ENCODE data around the gene ZC3H12C.

DNA sequence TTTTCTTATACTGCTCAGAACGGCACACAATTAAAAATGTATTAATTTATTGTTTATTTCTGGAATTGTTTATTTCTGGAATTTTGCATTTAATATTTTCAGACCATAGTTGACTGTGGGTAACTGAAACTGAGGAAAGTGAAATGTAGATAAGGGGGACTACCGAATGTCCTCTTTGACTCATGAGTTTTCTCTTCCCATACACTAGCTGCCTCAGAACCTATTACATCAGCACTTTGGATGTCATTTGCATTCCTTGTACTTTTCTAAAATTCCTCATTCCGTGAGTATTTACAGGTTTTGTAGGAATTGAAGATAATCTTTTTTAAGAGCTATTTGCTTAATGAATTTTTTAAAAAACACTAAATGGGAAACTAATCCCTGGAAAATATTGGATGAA is 29.8 kb downstream of the ZC3H12C start:
- no peak for TF ChIP-seq CTCF (IDR thresholded peaks at IDR 0.05)
- no peak for TF ChIP-seq POLR2A (IDR thresholded peaks at IDR 0.05)
